K562 (cell line): ENCODE measurements around the gene PGAP2. TPM values are rescaled to one million over a fixed set of nuclear protein-coding genes. Genes with fewer than 3 reads are reported as not detected.
A peak's percentile ranks its signal among the peaks of the same experiment; 100 is the strongest.

Experiments used
- ARNT ChIP-seq, 2 experiments: fragments of 450-650 bp; IDR thresholded peaks; 2 replicates each; pipeline ENCODE4 v1.6.1; 2016; ENCODE audit warnings: mild to moderate bottlenecking in 1 of 2
- HINFP ChIP-seq: fragments of 450-650 bp; conservative IDR thresholded peaks from 2 replicates; pipeline ENCODE4 v1.6.1; 2016; ENCODE audit warnings: missing genetic modification characterization, low read depth, mild to moderate bottlenecking, control low read depth, missing compliant biosample characterization
- NCOA1 ChIP-seq: fragments of 450-650 bp; IDR thresholded peaks from 2 replicates; pipeline ENCODE4 v1.6.1; 2016; ENCODE audit warnings: low read depth
- NCOR1 ChIP-seq: fragments of 450-650 bp; IDR thresholded peaks from 2 replicates; pipeline ENCODE4 v1.6.1; 2016; ENCODE audit warnings: mild to moderate bottlenecking, moderate library complexity
- NR0B1 ChIP-seq: fragments of 450-650 bp; IDR thresholded peaks from one replicate; pipeline ENCODE4 v1.6.1; 2018; ENCODE audit warnings: mild to moderate bottlenecking, moderate library complexity; ENCODE audit not compliant: partially characterized antibody
- STAT5B ChIP-seq: fragments of 250-450 bp; sonication (Bioruptor Pico); IDR thresholded peaks from 2 replicates; pipeline ENCODE4 v1.8.0; 2021; ENCODE audit warnings: mild to moderate bottlenecking, inconsistent platforms
- ZNF318 ChIP-seq, 2 experiments: fragments of 450-650 bp; IDR thresholded peaks; 2 replicates each; pipeline ENCODE4 v1.6.1; 2016; ENCODE audit warnings: mild to moderate bottlenecking in 2 of 2, borderline replicate concordance in 1 of 2, low read depth in 1 of 2, moderate library complexity in 1 of 2
- ZNF512 ChIP-seq: IDR thresholded peaks from 2 replicates; pipeline ENCODE4 v1.6.1; 2016; ENCODE audit warnings: missing genetic modification characterization, missing compliant biosample characterization
- polyA plus RNA-seq, 8 experiments: library from polyadenylated mRNA; depleted of rRNA in 4 of 8; stranded (reverse) in 5 of 8; unstranded in 3 of 8; fragments of >200 nt; fragmentation: Nextera tagmentation in 2 of 8; fragmentation: Illumina TruSeq in 1 of 8; extraction: Ambion mirVana in 2 of 8; extraction: Trizol in 1 of 8; gene quantifications; 2 replicates each; pipeline versions ENCODE4 v1.2.1 to v1.2.3, GENCODE V29; 2011 to 2014; ENCODE audit warnings: inconsistent platforms in 1 of 8, missing spikeins in 1 of 8
- total RNA-seq, 7 experiments: library from RNA; depleted of rRNA in 6 of 7; stranded (reverse); fragments of >200 nt in 6 of 7; fragmentation: Illumina TruSeq in 2 of 7; extraction: Trizol in 2 of 7; gene quantifications; 2 replicates each; pipeline versions ENCODE4 v1.2.1 to v1.2.3, GENCODE V29; 2011 to 2021; ENCODE audit warnings: low replicate concordance in 1 of 7

Gene PGAP2
- total and polyA plus RNA-seq, 9 of the 15 experiments (the other 6 are each of a cell fraction or from before 2014, with no cell fraction given), result 17.9 to 47.2 (median 33.7) TPM

DNA sequence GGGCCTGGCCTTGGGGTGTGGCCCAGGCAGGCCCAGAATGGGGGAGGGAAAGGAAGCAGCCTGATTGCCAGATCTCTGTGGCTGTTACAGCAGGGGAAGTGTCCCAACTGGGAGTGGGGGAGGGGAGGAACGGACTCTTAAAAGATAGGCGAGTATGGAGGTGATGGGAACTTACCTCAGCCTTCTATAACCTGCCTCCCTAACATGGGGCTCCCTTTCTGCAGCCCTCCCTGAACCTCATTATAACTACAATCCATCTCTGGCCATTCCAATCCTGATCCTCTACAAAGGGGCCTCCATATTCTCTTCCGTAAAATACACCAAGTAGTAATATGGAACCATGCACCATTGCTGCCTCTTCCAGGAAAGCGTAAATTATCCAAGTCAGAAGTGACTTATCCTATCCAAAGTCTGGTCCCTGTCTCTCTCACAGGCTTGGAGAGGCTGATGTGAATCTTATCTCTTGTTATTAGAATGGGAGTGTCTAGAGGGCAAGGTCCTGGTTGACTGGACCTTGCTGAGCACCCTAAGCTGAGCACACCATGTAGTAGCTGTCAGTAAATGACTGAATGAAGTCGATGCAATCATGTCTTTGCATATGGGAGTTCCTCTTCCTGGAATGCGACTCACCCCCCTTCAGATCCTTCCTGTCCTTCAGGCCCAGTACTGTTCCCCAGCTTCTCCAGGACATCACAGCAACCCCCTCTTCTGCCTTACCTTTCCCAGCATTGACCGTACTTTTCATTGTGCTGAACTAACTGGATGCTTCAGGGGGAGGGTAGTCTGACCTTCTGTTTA, 26.5 kb downstream of the PGAP2 start (continued):
- no peak for TF ChIP-seq NR0B1
- peak; percentile 81 for TF ChIP-seq NCOR1
- no peak for TF ChIP-seq STAT5B (CRISPR knock-in tag)
- TF ChIP-seq NCOA1, result peak; percentile 76; the same call in 1 of the 2 replicates
- TF ChIP-seq HINFP, result 0 out of 2 replicates have a peak, but pooled peaks have one; percentile 23
- peak in 1 of 2 experiments; percentile 49; a peak in 3 of 4 replicates for TF ChIP-seq ARNT (IDR thresholded peaks at IDR 0.05)
- TF ChIP-seq ZNF512, result no peak
- 0 out of 4 replicates have a peak, but pooled peaks of 1 of the 2 experiments have one; percentile 58 for TF ChIP-seq ZNF318 (IDR thresholded peaks at IDR 0.05; ENCODE audit: borderline replicate concordance in 1 of 2, low read depth in 1 of 2)
